Measurements from ENCODE around the gene MMS19.
"Not testable (repeated sequence)": the region's sequence is repeated elsewhere in the genome, so short reads cannot be mapped to it uniquely, and the experiment has no call there.

The MMS19 gene

GRCh38 chr10:97427571-97428179, 70.5 kb downstream of the MMS19 start:
- peak overlapping the region; percentile 97 for H3K4me3 ChIP-seq (ENCODE audit: low read depth, low read length)

GRCh38 chr10:97426776-97427570, 71.2 kb downstream of the MMS19 start:
- peak overlapping the region; percentile 97 for H3K4me3 ChIP-seq (ENCODE audit: low read depth, low read length)

- peak within 1 kb of the TSS; percentile 97 for H3K4me3 ChIP-seq (ENCODE audit: low read depth, low read length)
Observed at GRCh38 chr10:97425964-97426775, 72.1 kb downstream of the MMS19 start, which contains the start of gene PGAM1. Gene PGAM1, plus strand, starts transcription at chr10:97426191. Its CDS starts 117 bp downstream, at chr10:97426308.

DNA sequence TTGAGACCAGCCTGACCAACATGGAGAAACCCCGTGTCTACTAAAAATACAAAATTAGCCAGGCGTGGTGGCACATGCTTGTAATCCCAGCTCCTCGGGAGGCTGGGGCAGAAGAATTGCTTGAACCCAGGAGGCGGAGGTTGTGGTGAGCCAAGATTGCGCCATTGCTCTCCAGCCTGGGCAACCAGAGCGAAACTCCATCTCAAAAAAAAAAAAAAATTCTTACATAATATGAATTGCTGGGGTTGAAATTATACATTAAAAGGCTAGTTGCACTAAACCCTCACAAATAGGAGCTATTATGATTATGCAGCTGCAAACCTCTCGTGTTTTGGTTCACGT, 74.5 kb downstream of the MMS19 start:
- H3K4me3 ChIP-seq (ENCODE audit: low read depth, low read length), result not testable (repeated sequence)

DNA sequence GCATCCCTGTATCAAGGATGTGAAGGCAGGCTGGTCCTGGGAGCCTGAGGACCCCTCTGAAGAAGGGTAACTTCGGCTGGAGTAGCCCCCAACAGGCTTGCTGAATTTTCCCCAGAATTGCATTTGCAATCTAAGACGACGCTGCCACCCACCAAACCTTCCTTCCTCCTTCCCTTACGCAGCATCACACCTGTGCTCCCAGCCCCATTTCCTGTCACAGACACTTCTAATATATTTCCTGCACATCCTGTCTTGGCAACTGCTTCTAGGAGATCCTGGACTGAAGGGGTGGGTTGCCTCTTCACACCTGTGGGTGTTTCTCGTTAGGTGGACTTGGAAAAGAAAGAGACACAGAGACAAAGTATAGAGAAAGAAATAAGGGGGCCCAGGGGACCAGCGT, 81.7 kb downstream of the MMS19 start:
- H3K4me3 ChIP-seq (ENCODE audit: low read depth, low read length), result no peak overlapping the region

GRCh38 chr10:97412891-97413304, 85.3 kb downstream of the MMS19 start:
- H3K4me3 ChIP-seq (ENCODE audit: low read depth, low read length), result no peak overlapping the region

- H3K4me3 ChIP-seq (ENCODE audit: low read depth, low read length), result no peak overlapping the region
Observed at GRCh38 chr10:97411406-97411805, 86.8 kb downstream of the MMS19 start.

- H3K4me3 ChIP-seq (ENCODE audit: low read depth, low read length), result no peak overlapping the region
Observed at GRCh38 chr10:97408496-97408992, 89.7 kb downstream of the MMS19 start.

All from iPS-11a (cell line).